Activated T-helper 1 cell treated with anti-CD3 and anti-CD28 coated beads, Interleukin-2, amount 50 U/mL, for 16 hours (primary cell): ENCODE data around the gene PPIA.
"Not testable (repeated sequence)": the region's sequence is repeated elsewhere in the genome, so short reads cannot be mapped to it uniquely, and the experiment has no call there.

Experiments used
- DNase-seq, 2 donors: peaks; one replicate each; pipeline ENCODE4 v3.0.0-alpha.2; 2020; ENCODE audit warnings: low read depth in 1 of 2, low spot score in 1 of 2

PPIA gene

GRCh38 chr7:44784364-44784763, 12.1 kb upstream of the PPIA start:
- DNase-seq, result no peak

GRCh38 chr7:44785218-44785617, 11.3 kb upstream of the PPIA start:
- DNase-seq, result not testable (repeated sequence)

DNA sequence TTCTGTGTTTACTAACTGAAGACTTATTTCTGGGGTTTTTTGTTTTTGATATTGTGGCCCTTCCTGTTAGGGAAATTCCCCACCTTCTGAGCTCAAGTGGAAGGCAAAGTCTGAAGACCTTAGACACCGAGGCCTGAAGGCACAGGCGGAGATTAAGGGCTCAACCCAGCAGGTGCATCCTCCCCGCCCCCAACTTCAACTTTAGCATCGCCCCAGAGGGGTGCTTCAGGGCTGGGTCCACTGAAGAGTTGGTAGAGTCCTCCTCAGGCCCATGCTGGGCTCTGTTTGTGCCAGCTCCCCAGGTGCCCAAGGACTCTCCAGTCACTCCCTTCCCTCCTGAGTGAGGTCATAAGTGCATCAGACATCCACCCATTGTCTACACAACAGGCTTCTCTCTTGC, 9.4 kb upstream of the PPIA start:
- no peak for DNase-seq

- DNase-seq, result no peak
Observed at GRCh38 chr7:44787762-44788161, 8.7 kb upstream of the PPIA start.

DNA sequence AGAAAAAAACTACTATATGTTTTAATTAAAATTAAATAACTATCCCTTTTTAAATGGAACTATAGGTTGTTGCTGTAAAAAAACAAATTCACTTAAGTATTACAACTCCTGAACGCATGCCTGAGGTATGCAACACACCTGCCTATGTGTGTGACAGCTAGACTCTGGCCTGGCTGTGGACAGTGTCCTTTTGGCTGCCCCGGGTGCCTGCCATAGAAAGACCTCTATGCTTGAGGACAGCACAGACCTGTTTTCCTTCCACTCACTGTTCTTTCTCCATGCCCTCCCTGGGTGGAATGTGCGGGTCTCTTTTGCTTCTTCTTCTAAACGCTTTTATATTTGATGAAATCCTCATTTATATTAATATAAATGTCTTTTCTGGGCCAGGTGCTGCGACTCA, 6.5 kb upstream of the PPIA start:
- DNase-seq, result no peak

DNA sequence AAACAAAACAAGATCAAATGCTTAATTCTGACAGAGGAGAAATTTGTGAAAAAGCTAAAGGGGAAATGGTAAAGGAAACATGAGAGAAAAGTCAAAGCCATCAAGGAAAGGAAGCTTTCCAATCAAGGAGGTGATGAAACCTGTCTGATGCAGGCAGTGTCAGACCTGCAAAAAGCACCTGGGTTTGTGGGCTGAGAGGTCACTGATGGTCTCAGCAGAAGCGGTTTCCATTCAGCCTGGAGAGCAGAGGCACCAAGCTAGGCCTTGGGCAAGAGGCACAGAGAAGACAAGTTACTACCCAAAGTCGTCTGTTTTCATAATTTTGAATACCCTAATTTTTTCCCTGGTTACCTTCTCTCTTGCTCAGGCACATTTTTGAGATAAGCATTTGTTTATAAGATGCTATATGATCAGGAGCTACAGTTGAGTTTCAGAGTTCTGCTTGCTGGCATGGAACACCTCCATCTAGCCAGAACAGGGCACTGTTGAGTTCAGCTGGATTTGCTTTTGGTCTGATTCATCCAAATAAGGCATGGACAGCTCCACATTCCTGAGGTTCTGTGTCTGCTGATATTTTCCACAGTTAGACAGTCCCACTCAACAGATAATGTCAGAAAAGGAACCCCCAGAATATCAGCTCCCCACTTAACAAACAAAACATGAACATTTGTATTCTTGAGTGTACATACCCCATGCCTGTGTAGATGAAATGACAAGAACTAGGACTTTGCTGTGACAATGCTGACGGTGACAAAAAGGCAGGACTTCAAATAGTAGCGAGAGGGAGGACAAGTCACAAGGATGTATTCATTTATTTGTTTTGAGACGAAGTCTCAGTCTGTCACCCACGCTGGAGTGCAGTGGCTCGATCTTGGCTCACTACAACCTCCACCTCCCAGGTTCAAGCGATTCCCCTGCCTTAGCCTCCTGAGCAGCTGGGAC, 4.9 kb upstream of the PPIA start:
- DNase-seq, result no peak

DNA sequence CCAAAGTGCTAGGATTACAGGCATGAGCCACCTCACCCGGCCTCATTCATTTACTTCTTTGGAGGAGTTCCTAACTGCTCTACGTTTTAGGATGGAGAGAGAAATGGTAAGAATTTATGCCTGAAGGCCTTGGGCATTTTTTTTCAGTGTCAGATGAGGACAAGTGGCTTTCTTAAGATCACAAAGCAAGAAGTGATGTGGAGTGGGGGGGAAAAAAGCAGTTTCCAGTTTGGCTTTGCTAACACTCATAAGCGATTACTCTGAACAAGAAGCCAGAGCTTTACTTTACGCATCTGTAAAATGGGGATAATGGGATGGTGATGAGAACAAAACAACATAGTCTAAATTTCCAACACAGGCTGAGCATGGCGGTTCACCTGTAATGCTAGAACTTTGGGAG, 2.6 kb upstream of the PPIA start:
- DNase-seq, result no peak

GRCh38 chr7:44794331-44794730, 2.1 kb upstream of the PPIA start:
- DNase-seq, result no peak

DNA sequence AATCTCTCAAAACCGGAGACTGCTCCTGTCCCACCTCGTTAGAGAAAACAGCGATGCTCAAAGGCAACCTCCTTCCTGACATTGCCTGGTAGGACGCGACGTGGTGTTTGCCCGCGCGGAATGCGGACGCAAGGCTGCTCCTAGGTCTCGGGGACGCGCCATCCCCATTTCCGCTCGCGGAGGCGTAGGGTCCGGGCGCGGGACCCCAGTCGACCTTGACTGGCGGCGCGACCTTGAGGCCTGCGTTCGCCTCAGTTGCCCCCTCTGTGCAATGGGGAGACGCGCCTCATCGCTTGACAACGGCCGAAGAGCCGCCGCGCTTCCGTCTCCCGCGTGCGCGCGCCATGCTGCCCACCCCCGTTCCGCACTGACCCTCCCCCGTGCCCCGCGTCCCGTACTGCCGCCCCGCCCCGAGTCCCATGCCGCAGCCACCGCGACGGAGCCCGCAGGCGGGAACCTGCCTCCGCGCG, 412 bp upstream of the PPIA start:
- no peak for DNase-seq

GRCh38 chr7:44797329-44798258, 1.1 kb downstream of the PPIA start:
- peak; percentile 63 to 75 for DNase-seq

GRCh38 chr7:44798649-44799305, 2.3 kb downstream of the PPIA start:
- no peak for DNase-seq

DNA sequence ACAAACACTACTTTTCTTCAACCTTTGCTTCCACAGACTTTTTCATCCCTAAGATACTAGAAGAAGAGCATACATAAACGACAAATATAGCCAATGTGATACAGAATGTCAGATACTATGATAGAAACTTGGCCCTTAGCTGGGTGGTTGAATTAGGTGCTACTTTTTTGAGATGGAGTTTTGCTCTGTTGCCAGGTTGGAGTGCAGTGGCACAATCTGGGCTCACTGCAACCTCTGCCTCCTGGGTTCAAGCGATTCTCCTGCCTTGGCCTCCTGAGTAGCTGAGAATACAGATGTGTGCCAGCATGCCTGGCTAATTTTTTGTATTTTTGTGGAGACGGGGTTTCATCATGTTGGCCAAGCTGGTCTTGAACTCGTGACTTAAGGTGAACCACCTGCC, 3.5 kb downstream of the PPIA start:
- no peak for DNase-seq

- no peak for DNase-seq
Observed at GRCh38 chr7:44801890-44802289, 5.4 kb downstream of the PPIA start.

DNA sequence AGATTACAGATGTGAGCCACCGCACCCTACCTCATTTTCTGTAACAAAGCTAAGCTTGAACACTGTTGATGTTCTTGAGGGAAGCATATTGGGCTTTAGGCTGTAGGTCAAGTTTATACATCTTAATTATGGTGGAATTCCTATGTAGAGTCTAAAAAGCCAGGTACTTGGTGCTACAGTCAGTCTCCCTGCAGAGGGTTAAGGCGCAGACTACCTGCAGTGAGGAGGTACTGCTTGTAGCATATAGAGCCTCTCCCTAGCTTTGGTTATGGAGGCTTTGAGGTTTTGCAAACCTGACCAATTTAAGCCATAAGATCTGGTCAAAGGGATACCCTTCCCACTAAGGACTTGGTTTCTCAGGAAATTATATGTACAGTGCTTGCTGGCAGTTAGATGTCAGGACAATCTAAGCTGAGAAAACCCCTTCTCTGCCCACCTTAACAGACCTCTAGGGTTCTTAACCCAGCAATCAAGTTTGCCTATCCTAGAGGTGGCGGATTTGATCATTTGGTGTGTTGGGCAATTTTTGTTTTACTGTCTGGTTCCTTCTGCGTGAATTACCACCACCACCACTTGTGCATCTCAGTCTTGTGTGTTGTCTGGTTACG, 6.0 kb downstream of the PPIA start:
- no peak for DNase-seq

DNA sequence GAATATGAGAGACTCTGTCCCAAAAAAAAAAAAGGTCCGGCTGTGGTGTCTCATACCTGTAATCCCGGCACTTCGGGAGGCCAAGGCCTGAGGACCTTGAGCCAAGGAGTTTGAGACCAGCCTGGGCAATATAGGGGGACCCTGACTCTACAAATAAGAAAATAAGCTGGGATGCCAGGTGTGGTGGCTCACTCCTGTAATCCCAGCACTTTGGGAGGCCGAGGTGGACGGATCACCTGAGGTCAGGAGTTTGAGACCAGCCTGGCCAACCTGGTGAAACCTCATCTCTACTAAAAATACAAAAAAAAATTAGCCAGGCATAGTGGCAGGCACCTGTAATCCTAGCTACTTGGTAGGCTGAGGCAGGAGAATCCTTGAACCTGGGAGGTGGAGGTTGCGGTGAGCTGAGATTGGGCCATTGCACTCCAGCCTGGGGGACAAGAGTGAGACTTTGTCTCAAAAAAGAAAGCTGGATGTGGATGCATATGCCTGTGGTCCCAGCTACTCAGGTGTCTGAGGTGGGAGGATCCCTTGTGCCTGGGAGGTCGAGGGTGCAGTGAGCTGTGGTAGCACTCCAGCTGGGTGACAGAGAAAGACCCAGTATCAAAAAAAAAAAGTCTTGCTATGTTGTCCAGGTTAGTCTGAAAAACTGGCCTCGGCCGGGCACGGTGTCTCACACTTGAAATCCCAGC, 7.5 kb downstream of the PPIA start:
- not testable (repeated sequence) for DNase-seq

DNA sequence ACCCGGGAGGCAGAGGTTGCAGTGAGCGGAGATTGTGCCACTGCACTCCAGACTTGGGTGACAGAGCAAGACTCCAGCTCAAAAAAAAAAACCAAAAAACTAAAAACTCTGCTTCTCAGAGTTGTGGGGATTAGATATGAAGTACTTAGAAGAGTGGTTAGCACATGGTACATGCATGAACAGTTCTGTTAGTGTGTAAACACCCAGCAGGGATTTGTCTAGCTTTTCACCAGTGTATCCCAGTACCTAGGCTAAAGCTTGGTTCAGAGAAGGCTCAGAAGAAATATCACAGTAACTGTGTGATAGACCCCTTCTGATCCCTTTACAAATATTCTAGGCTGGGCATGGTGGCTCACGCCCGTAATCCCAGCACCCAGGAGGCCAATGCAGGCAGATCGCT, 9.5 kb downstream of the PPIA start:
- no peak for DNase-seq

- no peak for DNase-seq
Observed at GRCh38 chr7:44808914-44809393, 12.5 kb downstream of the PPIA start.

GRCh38 chr7:44811093-44811492, 14.6 kb downstream of the PPIA start:
- DNase-seq, result no peak

GRCh38 chr7:44811571-44811970, 15.1 kb downstream of the PPIA start:
- no peak for DNase-seq

GRCh38 chr7:44814919-44815318, 18.4 kb downstream of the PPIA start:
- DNase-seq, result no peak
